AG09309 (cell line): ENCODE data around the gene ERCC4.

Source experiments
- DNase-seq: peaks from one replicate; pipeline ENCODE4 v3.0.0-alpha.2; 2010; ENCODE audit warnings: low read depth
- H3K4me3 ChIP-seq: 2 replicates; pipeline ENCODE4 v1.5.1; 2011; ENCODE audit warnings: mild to moderate bottlenecking, low read depth, low read length, moderate library complexity; ENCODE audit not compliant: control insufficient read depth
- CTCF ChIP-seq: IDR thresholded peaks from 2 replicates; pipeline ENCODE4 v1.5.1; 2011; ENCODE audit warnings: mild to moderate bottlenecking, low read depth, low read length, inconsistent platforms; ENCODE audit not compliant: insufficient read depth, control insufficient read depth; ENCODE audit errors: missing control alignments

Gene ERCC4

GRCh38 chr16:13959626-13960025 lies 39.7 kb downstream of the ERCC4 start:
- no peak for DNase-seq
- no peak overlapping the region for H3K4me3 ChIP-seq
- TF ChIP-seq CTCF, result no peak

- DNase-seq, result no peak
- TF ChIP-seq CTCF, result no peak
- H3K4me3 ChIP-seq, result no peak overlapping the region
These were observed 41.3 kb downstream of the ERCC4 start for GRCh38 chr16:13961099-13961811.

DNA sequence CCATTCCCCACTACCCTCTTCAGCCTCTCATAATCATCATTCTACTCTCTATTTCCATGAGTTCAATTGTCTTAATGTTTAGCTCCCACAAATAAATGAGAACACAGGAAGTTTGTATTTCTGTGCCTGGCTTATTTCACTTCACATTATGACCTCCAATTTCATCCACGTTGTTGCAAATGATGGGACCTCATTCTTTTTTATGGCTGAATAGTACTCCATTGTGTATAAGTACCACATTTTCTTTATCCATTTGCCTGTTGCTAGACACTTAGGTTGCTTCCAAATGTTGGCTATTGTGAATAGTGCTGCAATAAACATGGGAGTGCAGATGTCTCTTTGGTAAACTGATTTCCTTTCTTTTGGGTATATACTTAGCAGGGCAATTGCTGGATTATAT lies 42.3 kb downstream of the ERCC4 start:
- H3K4me3 ChIP-seq, result no peak overlapping the region
- no peak for TF ChIP-seq CTCF
- no peak for DNase-seq

DNA sequence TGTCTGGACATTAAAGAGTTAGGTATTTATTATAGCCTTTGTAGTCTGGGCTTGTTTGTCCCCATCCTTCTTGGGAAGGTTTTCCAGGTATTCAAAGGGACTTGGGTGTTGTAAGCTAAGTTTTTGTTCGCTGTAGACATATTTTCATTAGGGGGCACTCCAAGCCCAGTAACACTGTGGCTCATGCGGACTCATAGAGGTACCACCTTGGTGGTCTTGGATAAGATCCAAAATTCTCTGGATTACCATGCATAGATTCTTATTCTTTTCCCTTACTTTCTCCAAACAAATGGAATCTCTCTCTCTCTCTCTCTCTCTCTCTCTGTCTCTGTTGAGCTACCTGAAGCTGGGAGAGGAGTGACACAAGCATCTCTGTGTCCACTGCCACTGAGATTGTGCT lies 48.9 kb downstream of the ERCC4 start:
- DNase-seq, result no peak
- no peak for TF ChIP-seq CTCF
- no peak overlapping the region for H3K4me3 ChIP-seq

DNA sequence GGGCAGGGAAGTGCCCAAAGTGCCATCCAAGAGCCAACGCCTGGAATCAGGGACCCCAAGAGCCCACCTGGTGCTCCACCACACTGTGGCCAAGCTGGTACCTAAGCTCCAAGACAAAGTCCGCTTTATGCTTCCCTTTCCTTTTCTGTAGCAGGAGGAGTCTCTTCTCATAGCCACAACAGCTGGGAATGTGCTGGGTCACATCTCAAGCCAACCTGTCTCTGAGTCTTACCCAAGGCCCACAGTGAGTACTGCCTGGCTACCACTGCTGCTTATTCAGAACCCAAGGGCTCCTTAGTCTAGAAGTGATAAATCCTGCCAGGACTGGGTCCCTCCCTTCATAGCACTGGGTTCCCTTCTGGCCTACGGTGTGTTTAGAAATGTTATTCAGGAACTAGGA lies 49.8 kb downstream of the ERCC4 start:
- no peak for DNase-seq
- TF ChIP-seq CTCF, result no peak
- H3K4me3 ChIP-seq, result no peak overlapping the region

DNA sequence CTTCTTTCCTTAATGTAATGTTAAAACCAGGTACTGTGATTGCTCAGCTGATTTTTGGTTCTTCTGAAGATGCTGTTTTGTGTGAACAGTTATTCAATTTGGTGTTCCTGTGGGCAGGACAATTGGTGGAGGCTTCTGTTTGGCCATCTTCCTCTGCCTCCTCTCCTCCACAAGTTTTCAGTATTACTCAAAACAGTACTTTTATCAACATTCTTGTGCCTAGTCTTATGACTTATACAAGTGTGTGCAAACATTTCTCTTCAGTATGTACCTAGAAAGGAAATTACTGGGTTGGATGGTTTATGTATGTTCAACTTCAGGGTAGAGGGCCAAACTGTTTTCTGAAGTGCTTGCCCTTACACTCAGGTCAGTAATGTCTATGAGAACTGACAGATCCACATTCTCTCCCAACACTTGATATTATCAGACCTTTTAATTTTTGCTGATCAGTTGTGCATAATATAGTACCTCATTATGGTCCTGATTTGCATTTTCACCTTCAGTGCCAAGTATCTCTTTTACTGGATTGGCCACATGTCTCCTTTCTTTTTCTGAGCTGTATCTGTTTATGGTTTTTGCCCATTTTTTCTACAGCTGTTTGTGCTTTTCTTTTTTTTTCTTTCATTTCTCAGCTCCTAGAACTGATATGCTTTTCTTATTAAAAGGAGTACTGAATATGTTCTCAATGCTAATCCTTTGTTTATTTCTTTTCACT lies 50.9 kb downstream of the ERCC4 start:
- no peak overlapping the region for H3K4me3 ChIP-seq
- DNase-seq, result no peak
- TF ChIP-seq CTCF, result no peak
